ENCODE measurements around the gene NFATC2. TPM values are rescaled to one million over a fixed set of nuclear protein-coding genes. Genes with fewer than 3 reads are reported as not detected.
A peak's percentile ranks its signal among the peaks of the same experiment; 100 is the strongest.
"Not testable (repeated sequence)": the region's sequence is repeated elsewhere in the genome, so short reads cannot be mapped to it uniquely, and the experiment has no call there.

The NFATC2 gene
- total RNA-seq, 4 donors from 2014 or later = 4.4 to 38.0 (median 13.6) TPM

DNA sequence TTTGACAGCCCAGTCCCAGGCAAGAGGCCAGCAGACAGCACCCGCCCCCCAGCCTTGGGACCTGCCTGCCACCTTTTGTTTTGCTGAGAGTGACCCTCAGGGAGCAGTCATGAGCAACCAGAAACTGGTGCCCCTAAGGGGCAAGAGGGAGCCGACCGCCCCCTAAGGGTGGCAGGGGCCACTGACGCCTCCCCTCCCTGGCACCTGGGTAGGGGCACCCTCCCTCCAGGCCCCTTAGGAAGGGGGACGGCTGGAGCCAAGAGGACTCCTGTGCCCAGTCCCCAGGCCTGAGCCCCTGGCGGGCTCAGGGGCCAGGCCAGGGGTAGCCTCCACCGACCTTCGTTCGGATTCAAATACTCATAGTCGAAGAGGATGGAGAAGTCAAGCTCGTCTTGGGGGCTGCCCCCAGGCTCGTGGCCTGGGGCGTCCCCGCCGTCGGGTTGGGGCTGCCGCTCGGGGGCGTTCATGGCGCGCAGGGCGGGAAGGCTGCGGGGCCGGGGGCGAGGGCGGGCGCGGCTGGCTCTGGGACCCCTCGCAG lies 417 bp downstream of the NFATC2 start:
- no peaks in the 10 kb centered on the region for H3K27me3 ChIP-seq
- H3K27ac ChIP-seq = peak overlapping the region; percentile 79 to 96 (median 84)
- no peaks in the 10 kb centered on the region for H3K9me3 ChIP-seq
- H3K4me3 ChIP-seq = peak overlapping the region; percentile 58 to 88 (median 78)
- DNase-seq = peak in 2 of 3 donors; percentile 47 to 65
- peaks cover 0 to 30% (median 10%) of the 10 kb centered on the region in 4 donors for H3K4me1 ChIP-seq
- TF ChIP-seq, protein P1, sequence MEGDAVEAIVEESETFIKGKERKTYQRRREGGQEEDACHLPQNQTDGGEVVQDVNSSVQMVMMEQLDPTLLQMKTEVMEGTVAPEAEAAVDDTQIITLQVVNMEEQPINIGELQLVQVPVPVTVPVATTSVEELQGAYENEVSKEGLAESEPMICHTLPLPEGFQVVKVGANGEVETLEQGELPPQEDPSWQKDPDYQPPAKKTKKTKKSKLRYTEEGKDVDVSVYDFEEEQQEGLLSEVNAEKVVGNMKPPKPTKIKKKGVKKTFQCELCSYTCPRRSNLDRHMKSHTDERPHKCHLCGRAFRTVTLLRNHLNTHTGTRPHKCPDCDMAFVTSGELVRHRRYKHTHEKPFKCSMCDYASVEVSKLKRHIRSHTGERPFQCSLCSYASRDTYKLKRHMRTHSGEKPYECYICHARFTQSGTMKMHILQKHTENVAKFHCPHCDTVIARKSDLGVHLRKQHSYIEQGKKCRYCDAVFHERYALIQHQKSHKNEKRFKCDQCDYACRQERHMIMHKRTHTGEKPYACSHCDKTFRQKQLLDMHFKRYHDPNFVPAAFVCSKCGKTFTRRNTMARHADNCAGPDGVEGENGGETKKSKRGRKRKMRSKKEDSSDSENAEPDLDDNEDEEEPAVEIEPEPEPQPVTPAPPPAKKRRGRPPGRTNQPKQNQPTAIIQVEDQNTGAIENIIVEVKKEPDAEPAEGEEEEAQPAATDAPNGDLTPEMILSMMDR (IDR thresholded peaks at IDR 0.05) = peak in 4 of 6 experiments; percentile 4 to 26 (median 10)
- no peak for TF ChIP-seq POLR2A (IDR thresholded peaks at IDR 0.05)
- H3K36me3 ChIP-seq = no peaks in the 10 kb centered on the region

DNA sequence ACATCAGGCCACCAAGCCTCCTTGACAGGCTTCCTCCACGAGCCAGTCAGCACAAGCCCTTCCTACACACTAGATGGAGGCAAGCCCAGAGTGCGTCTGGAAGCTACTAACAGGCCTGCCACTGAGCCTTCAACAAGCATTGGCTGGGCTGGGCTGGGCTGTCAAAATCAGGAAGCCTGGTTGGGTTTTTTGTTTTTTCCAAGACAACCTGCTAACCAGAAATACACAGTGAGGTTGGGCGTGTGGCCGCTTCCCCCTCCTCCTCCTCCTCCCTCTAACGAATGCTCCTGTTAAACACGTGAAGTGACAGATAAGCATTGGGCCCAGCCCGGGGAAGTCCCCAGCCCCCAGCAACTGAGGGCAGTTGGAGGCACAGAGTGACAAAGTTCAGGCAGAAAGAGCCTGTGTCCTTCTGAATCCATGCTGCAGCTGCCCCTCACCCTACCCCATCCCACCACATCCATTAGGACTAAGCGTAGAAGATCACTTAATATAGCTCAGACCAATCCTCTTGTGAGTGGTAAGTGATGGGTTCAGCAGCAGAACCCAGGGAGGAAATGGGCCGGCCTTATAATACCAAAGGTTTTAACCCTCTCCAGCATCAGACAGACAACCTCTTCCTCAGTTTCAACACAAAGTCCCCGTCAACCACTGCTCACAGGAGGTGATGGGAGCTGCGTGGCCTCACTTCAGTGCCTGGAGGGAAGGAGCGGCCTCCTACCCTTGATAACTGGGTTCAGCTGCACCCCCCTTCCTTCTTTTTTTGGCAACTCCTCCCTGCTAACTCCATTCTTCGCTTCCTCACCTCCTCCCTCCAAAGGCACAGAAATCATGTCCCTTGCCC lies 1.1 kb downstream of the NFATC2 start:
- TF ChIP-seq, protein P1 (IDR thresholded peaks at IDR 0.05) = no peak
- TF ChIP-seq POLR2A (IDR thresholded peaks at IDR 0.05) = no peak
- no peaks in the 10 kb centered on the region for H3K36me3 ChIP-seq
- H3K4me3 ChIP-seq = peak overlapping the region; percentile 58 to 88 (median 78)
- H3K27me3 ChIP-seq = no peaks in the 10 kb centered on the region
- peaks cover 0 to 30% (median 11%) of the 10 kb centered on the region in 4 donors for H3K4me1 ChIP-seq
- no peaks in the 10 kb centered on the region for H3K9me3 ChIP-seq
- DNase-seq = peak; percentile 68 to 90 (median 76)
- H3K27ac ChIP-seq = peak overlapping the region; percentile 79 to 96 (median 84)

DNA sequence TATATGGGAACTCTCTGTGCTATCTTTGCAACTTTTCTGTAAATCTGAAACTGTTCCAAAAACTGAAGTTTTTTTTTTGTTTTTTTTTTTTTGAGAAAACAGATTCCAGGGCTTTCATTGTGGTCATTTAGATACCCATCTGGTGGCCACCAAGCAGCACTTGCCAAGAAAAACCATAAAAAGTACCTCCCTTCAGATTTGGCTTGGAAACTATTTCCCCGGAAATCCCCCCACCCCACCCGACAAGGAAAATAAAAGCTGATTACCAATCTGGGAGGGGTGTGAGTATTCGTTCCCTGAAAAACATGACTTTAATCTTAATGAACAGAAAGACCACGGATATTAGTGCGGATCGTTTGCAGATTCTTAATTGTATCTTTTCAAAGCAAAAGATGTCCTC lies 1.9 kb downstream of the NFATC2 start:
- peak overlapping the region; percentile 58 to 88 (median 78) for H3K4me3 ChIP-seq
- H3K4me1 ChIP-seq = peaks cover 0 to 30% (median 12%) of the 10 kb centered on the region in 4 donors
- peak overlapping the region; percentile 79 to 96 (median 84) for H3K27ac ChIP-seq
- H3K9me3 ChIP-seq = no peaks in the 10 kb centered on the region
- no peaks in the 10 kb centered on the region for H3K27me3 ChIP-seq
- TF ChIP-seq, protein P1 (IDR thresholded peaks at IDR 0.05) = no peak
- TF ChIP-seq POLR2A (IDR thresholded peaks at IDR 0.05) = no peak
- DNase-seq = no peak
- H3K36me3 ChIP-seq = no peaks in the 10 kb centered on the region

DNA sequence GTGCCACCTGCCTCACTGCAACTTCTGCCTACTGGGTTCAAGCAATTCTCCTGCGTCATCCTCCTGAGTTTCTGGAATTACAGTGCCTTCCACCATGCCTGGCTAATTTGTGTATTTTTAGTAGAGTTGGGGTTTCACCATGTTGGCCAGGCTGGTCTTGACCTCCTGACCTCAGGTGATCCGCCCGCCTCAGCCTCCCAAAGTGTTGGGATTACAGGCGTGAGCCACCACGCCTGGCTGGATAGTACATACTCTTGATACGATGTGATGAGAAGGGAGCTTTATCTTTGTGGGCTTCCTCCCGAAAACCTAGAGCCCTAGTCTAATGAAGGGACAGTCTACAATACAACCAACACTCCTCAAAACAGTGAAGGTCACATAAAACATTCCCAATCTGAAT lies 2.4 kb downstream of the NFATC2 start:
- H3K4me1 ChIP-seq = peaks cover 0 to 30% (median 12%) of the 10 kb centered on the region in 4 donors
- not testable (repeated sequence) for H3K36me3 ChIP-seq, H3K4me3 ChIP-seq, H3K9me3 ChIP-seq, H3K27me3 ChIP-seq, DNase-seq
- peak overlapping the region in 1 of 4 donors; percentile 96 for H3K27ac ChIP-seq

DNA sequence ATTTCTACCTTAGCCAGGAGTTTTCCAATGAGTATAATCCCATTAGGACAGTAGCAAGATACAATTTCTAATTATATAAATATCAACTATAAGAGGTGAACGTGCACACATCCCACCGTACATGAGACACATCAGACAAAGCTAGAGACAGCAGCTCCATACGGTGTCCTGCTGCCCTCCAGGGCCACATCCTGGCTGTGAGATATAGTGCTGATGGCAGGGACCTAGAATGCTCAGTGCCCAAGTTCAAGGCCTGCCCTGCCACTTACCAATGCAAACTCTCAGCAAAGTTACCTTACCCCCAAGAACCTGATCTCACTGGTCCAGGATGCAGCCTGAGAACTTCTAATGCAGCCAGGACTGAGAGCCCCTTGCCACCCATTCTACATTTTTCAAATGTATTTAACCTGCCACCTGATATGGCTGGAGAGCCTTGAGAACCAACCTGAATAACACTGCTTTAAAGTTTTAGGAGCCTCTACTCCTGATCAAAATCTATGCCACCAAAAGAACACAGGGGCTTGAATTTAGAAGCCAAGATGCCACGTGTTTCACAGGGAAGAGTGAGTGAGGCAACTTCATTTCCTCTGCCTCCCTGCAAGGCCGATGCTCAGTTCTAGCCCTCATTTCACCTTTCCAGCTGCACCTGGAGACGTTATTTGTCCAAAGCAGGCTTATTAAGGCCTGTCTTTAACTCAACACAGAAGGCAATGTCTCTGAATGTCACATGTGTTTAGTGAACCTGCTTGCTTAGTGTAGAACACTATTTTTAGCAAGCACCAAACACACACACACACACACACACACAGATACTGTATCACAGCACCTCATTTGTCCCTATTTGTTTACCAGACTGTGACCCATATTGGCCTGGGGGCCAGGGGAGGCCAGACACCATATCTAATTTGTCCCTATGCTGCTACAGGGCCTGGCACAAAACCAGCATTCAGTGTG lies 6.1 kb downstream of the NFATC2 start:
- Histone ChIP-seq H3K9me3 (no peaks in the 10 kb centered on the region), H3K36me3 (no peaks in the 10 kb centered on the region), H3K4me1 (peaks cover 0 to 19% (median 8%) of the 10 kb centered on the region in 4 donors), H3K4me3 (no peak overlapping the region), H3K27me3 (no peaks in the 10 kb centered on the region), H3K27ac (no peak overlapping the region)
- no peak for DNase-seq
- TF ChIP-seq, protein P1 (IDR thresholded peaks at IDR 0.05) = no peak

Measured in Peyer's patch (tissue), 4 donors.